Measurements from ENCODE around the gene CNN3. TPM values are rescaled to one million over a fixed set of nuclear protein-coding genes. Genes with fewer than 3 reads are reported as not detected.
A peak's percentile ranks its signal among the peaks of the same experiment; 100 is the strongest.

CNN3 gene
- total RNA-seq, 2 experiments from 2014 or later: 2.5 to 3.1 TPM

DNA sequence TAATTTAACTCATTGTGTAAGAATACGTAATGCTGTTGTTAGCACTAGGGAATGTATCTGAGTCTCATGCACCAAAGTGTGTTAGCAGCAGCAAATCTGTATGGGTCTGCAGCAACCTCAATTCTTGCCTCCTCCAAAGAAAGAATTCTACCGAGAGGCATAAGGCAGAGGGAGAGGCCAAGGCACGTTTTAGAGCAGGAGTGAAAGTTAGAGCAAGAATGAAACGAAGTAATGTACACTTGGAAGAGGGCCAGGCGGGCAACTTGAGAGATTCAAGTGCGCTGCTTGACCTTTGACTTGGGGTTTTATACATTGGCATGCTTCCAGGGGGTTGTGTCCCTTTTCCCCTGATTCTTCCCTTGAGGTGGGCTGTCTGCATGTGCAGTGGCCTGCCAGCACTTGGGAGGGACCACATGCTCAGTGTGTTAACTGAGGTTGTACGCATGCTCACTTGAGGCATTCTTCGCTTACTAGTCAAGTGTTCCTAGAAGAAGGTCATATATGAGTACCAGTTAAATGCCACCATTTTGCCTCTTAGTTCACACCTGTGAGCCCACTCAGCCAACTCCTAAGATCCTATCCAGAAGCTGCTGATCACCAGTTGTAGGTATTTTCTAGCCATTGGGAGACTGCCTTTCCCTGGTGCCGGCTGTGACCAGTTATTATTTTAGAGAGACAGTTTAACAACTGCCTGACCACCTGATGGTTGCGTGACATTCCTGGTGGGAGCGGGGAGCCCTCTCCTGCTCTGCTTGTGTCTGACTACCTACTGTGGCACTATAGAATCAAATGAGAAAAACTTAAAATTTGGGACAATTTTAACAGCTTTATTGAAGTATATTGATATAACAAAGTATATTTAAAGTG lies 2.7 kb upstream of the CNN3 start:
- H3K9me3 Mint-ChIP-seq (ENCODE audit: low read depth): no peaks in the 10 kb centered on the region
- CTCF ChIA-PET: no interaction called here
- ATAC-seq (no peak), DNase-seq (no peak)
- POLR2A ChIA-PET: no interaction called here
- intact Hi-C loops (cut with DNase I, micrococcal nuclease): no loop called here
- H3K27ac Mint-ChIP-seq: no peak overlapping the region
- H3K36me3 Mint-ChIP-seq (ENCODE audit: low read depth): peaks cover 2% of the 10 kb centered on the region
- H3K4me3 Mint-ChIP-seq: no peak overlapping the region
- peaks cover 22% of the 10 kb centered on the region for H3K27me3 Mint-ChIP-seq
- peaks cover 13% of the 10 kb centered on the region for H3K4me1 Mint-ChIP-seq

DNA sequence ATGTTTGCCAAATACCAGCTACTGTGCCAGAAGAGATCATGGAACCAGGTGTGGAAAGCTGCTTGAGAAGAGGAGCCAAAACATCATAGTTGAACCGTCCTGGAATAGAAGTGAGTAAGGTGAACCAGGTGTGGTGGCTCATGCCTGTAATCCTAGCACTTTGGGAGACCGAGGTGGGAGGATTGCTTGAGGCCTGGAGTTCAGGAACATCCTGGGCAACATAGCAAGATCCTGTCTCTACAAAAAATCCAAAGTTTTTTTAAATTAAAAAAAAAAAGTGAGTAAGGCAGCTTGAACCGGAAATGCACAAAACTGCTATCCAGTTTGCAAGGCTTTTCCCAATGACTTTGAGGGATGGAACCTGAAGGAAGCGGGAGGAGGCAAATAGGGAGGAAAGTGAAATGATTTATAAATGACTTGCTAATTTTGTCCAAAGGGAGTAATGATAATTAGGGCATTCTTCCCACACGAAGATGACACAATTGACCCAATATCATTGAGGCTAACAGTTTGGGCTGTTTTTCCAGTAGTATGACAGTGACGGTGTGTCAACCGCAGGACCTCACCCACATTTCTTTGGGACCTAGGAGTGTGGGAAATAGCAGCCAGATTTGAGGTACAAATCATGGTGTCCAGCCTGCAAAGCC lies 1.5 kb upstream of the CNN3 start:
- CTCF ChIA-PET: interaction anchor here (1.0 to 1.4 kb wide), 3 partner anchors 8 to 92 kb away, joined by 3 read pairs; no protein-coding TSS in a partner anchor
- peaks cover 13% of the 10 kb centered on the region for H3K4me1 Mint-ChIP-seq
- DNase-seq: no peak
- no peak overlapping the region for H3K27ac Mint-ChIP-seq
- peaks cover 30% of the 10 kb centered on the region for H3K27me3 Mint-ChIP-seq
- H3K36me3 Mint-ChIP-seq (ENCODE audit: low read depth): peaks cover 2% of the 10 kb centered on the region
- ATAC-seq: no peak
- intact Hi-C loops (cut with DNase I, micrococcal nuclease): no loop called here
- POLR2A ChIA-PET: no interaction called here
- no peak overlapping the region for H3K4me3 Mint-ChIP-seq
- H3K9me3 Mint-ChIP-seq (ENCODE audit: low read depth): no peaks in the 10 kb centered on the region

GRCh38 chr1:94927405-94928175 lies 680 bp upstream of the CNN3 start:
- H3K27me3 Mint-ChIP-seq: peaks cover 35% of the 10 kb centered on the region
- ATAC-seq: no peak
- H3K4me3 Mint-ChIP-seq: peak overlapping the region; percentile 59
- peaks cover 2% of the 10 kb centered on the region for H3K36me3 Mint-ChIP-seq (ENCODE audit: low read depth)
- H3K27ac Mint-ChIP-seq: peak overlapping the region; percentile 74
- no peaks in the 10 kb centered on the region for H3K9me3 Mint-ChIP-seq (ENCODE audit: low read depth)
- intact Hi-C loops (cut with DNase I, micrococcal nuclease): loop anchor here in 1 of 2 experiments (1.0 to 2.0 kb wide), 3 partner anchors 35 to 307 kb away; partner anchors contain the start of gene RWDD3
- DNase-seq: peak; percentile 6
- ChIA-PET CTCF (interaction anchor here (0.7 to 1.4 kb wide), 4 partner anchors 9 to 92 kb away, joined by 3 read pairs; no protein-coding TSS in a partner anchor), POLR2A (no interaction called here)
- peaks cover 13% of the 10 kb centered on the region for H3K4me1 Mint-ChIP-seq

- ChIA-PET POLR2A (no interaction called here), CTCF (no interaction called here)
- H3K27me3 Mint-ChIP-seq: peaks cover 36% of the 10 kb centered on the region
- H3K27ac Mint-ChIP-seq: no peak overlapping the region
- intact Hi-C loops (cut with DNase I, micrococcal nuclease): loop anchor here in 1 of 2 experiments (2.0 kb wide), 2 partner anchors 36 to 72 kb away; no protein-coding TSS in a partner anchor
- H3K9me3 Mint-ChIP-seq (ENCODE audit: low read depth): no peaks in the 10 kb centered on the region
- DNase-seq: peak; percentile 44
- peaks cover 13% of the 10 kb centered on the region for H3K4me1 Mint-ChIP-seq
- ATAC-seq: peak; percentile 43
- peaks cover 2% of the 10 kb centered on the region for H3K36me3 Mint-ChIP-seq (ENCODE audit: low read depth)
- H3K4me3 Mint-ChIP-seq: peak overlapping the region; percentile 69
These were observed 590 bp downstream of the CNN3 start for GRCh38 chr1:94926126-94926914.

GRCh38 chr1:94925561-94926125 lies 1.3 kb downstream of the CNN3 start:
- intact Hi-C loops (cut with DNase I, micrococcal nuclease): loop anchor here in 1 of 2 experiments (2.0 kb wide), 2 partner anchors 37 to 71 kb away; no protein-coding TSS in a partner anchor
- H3K27me3 Mint-ChIP-seq: peaks cover 37% of the 10 kb centered on the region
- H3K9me3 Mint-ChIP-seq (ENCODE audit: low read depth): no peaks in the 10 kb centered on the region
- H3K4me3 Mint-ChIP-seq: peak overlapping the region; percentile 69
- POLR2A ChIA-PET: no interaction called here
- H3K36me3 Mint-ChIP-seq (ENCODE audit: low read depth): peaks cover 2% of the 10 kb centered on the region
- no peak overlapping the region for H3K27ac Mint-ChIP-seq
- CTCF ChIA-PET: no interaction called here
- ATAC-seq (no peak), DNase-seq (peak; percentile 13)
- H3K4me1 Mint-ChIP-seq: peaks cover 13% of the 10 kb centered on the region

DNA sequence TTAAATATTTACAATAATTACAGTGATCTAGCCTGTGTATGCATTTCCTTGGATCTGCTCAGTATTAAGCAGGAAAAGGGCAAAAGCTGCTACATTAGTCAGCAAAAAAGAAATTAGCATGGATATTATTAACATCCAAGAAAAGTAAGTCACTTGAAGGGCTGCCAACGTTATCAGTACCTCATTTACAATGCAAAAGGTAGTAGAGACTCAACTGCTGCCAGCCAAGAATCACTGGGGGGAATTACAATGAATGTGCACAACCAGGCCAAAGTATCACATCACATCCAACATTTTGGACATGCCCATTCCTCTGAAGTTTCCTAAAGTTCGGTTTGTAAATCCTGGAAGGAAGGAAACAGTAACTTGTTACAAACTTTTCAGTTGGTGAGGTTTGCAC lies 1.9 kb downstream of the CNN3 start:
- H3K9me3 Mint-ChIP-seq (ENCODE audit: low read depth): no peaks in the 10 kb centered on the region
- H3K36me3 Mint-ChIP-seq (ENCODE audit: low read depth): peaks cover 2% of the 10 kb centered on the region
- peaks cover 37% of the 10 kb centered on the region for H3K27me3 Mint-ChIP-seq
- no peak for DNase-seq
- H3K4me1 Mint-ChIP-seq: peaks cover 13% of the 10 kb centered on the region
- intact Hi-C loops (cut with DNase I, micrococcal nuclease): no loop called here
- CTCF ChIA-PET: interaction anchor here (0.6 kb wide), 1 partner anchor 295 kb away, joined by 3 read pairs; no protein-coding TSS in a partner anchor
- POLR2A ChIA-PET: no interaction called here
- no peak overlapping the region for H3K27ac Mint-ChIP-seq
- H3K4me3 Mint-ChIP-seq: peak overlapping the region; percentile 69
- no peak for ATAC-seq

DNA sequence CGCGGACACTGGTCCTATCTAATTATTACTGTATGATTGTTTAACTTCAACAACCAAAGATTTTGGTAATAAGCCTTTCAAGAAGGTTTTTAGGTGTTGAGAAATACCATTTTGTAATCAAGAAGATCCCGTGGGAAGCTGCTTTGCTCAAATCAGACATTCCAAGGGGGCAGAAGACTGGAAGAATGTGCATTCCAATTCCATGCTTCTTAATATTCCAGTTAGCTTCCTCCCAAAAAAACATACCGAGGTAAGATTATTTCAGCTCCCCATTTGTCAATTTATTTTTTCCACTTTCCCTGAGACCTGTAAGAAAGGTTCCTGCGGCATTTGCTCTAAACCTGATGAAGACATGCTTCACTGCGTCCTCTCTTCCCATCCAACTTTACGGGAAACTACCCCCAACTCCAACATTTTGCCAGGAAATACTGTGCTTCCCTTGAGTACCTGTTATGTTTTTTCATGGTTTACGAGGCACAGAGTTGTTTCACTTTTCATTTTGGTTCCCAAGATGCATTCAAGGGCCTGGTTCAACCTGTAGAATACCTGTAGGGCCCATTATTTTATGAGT lies 4.1 kb downstream of the CNN3 start:
- ATAC-seq: no peak
- H3K4me3 Mint-ChIP-seq: no peak overlapping the region
- POLR2A ChIA-PET: no interaction called here
- peaks cover 34% of the 10 kb centered on the region for H3K27me3 Mint-ChIP-seq
- CTCF ChIA-PET: no interaction called here
- no peak for DNase-seq
- peaks cover 2% of the 10 kb centered on the region for H3K36me3 Mint-ChIP-seq (ENCODE audit: low read depth)
- intact Hi-C loops (cut with DNase I, micrococcal nuclease): no loop called here
- H3K4me1 Mint-ChIP-seq: peaks cover 13% of the 10 kb centered on the region
- no peaks in the 10 kb centered on the region for H3K9me3 Mint-ChIP-seq (ENCODE audit: low read depth)
- H3K27ac Mint-ChIP-seq: no peak overlapping the region

DNA sequence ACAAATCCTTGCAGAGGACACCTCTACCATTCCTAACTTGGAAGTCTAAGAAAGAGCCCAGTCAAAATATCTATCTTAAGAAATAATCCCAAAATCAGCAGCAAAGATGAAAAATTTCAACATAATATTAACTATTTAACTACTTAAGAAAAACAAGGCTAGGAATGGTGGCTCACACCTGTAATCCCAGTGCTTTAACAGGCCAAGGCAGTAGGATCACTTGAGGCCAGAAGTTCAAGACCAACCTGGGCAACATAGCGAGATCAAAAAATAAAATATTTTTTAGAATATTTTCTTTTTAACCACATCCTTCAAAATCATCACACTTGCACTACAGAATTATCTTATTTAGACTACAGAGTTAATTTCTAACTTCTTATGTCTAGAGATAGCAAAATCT lies 4.9 kb downstream of the CNN3 start:
- Mint-ChIP-seq H3K27me3 (peaks cover 30% of the 10 kb centered on the region), H3K36me3 (ENCODE audit: low read depth) (no peaks in the 10 kb centered on the region), H3K4me1 (peaks cover 11% of the 10 kb centered on the region), H3K4me3 (no peak overlapping the region), H3K27ac (no peak overlapping the region), H3K9me3 (ENCODE audit: low read depth) (no peaks in the 10 kb centered on the region)
- ATAC-seq: no peak
- ChIA-PET POLR2A (no interaction called here), CTCF (no interaction called here)
- intact Hi-C loops (cut with DNase I, micrococcal nuclease): no loop called here
- no peak for DNase-seq

GRCh38 chr1:94920061-94920460 lies 6.8 kb downstream of the CNN3 start:
- Mint-ChIP-seq H3K36me3 (ENCODE audit: low read depth) (no peaks in the 10 kb centered on the region), H3K27me3 (peaks cover 24% of the 10 kb centered on the region), H3K9me3 (ENCODE audit: low read depth) (no peaks in the 10 kb centered on the region), H3K4me1 (peaks cover 2% of the 10 kb centered on the region), H3K27ac (no peak overlapping the region), H3K4me3 (no peak overlapping the region)
- ATAC-seq (no peak), DNase-seq (no peak)
- POLR2A ChIA-PET: no interaction called here
- CTCF ChIA-PET: no interaction called here
- intact Hi-C loops (cut with DNase I, micrococcal nuclease): no loop called here

DNA sequence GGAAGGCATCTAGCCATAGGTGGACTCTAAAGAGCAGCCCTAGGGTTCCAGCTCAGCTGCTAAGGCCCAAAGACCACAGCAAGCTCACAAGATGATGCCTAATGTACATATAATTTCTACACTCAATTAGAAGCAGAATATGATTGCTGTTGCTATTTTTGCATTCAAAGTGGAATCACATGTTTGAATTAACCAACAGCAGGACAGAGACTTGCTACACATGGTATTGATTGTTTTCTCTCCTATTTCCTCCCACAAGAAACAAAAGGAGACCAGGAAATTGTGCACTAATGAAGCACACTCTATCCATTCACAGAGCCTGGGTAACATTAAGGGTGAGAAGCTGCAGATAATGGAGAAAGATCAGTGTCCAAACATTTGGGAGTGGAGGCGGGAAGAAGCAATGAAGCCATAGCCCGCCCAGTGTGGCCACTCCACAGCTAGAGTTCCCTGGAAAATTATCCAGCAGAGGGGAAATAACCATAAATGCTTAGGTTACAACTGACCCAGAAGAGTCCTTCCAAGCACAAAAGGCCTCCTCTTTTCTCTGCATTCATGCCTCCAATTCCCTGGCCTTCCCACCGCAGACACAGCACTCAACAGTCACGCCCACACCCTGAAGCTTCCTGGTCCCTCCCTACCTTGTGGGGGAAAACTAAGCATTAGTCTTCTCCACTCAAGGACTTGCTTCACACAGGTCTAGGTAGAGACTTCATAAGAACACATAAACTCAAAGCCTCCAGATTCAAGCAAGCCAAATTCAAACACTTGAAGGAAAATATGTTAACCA lies 7.5 kb downstream of the CNN3 start:
- POLR2A ChIA-PET: interaction anchor here (0.6 kb wide), 1 partner anchor 165 kb away, joined by 6 read pairs; no protein-coding TSS in a partner anchor
- CTCF ChIA-PET: no interaction called here
- intact Hi-C loops (cut with DNase I, micrococcal nuclease): no loop called here
- no peak for DNase-seq
- no peak for ATAC-seq
- H3K4me1 Mint-ChIP-seq: no peaks in the 10 kb centered on the region
- no peak overlapping the region for H3K4me3 Mint-ChIP-seq
- no peaks in the 10 kb centered on the region for H3K9me3 Mint-ChIP-seq (ENCODE audit: low read depth)
- no peak overlapping the region for H3K27ac Mint-ChIP-seq
- H3K27me3 Mint-ChIP-seq: peaks cover 19% of the 10 kb centered on the region
- H3K36me3 Mint-ChIP-seq (ENCODE audit: low read depth): no peaks in the 10 kb centered on the region

Measured in activated CD4-positive, alpha-beta T cell treated with anti-CD3 and anti-CD28 coated beads for 36 hours (primary cell).